Skin epidermis (tissue), 12 donors: ENCODE data around the gene CHIT1.
A peak's percentile ranks its signal among the peaks of the same experiment; 100 is the strongest.

Experiments used
- H3K27ac ChIP-seq, 21 experiments: fragments of 200-600 bp; sonication (generic) in 11 of 21; one replicate each; pipeline ENCODE4 v1.5.0; 2020; ENCODE audit warnings: mild to moderate bottlenecking in 3 of 21, inconsistent platforms in 2 of 21, moderate library complexity in 2 of 21
- H3K4me3 ChIP-seq, 7 experiments: fragments of 200-600 bp; sonication (generic) in 2 of 7; one replicate each; pipeline ENCODE4 v1.5.0; 2020; ENCODE audit warnings: inconsistent platforms in 2 of 7, mild to moderate bottlenecking in 2 of 7, moderate library complexity in 1 of 7

Gene CHIT1

GRCh38 chr1:203180611-203181330 lies 48.7 kb downstream of the CHIT1 start:
- Histone ChIP-seq H3K27ac (no peak overlapping the region), H3K4me3 (no peak overlapping the region)

- no peak overlapping the region for H3K27ac ChIP-seq
- H3K4me3 ChIP-seq = no peak overlapping the region
These were observed 49.8 kb downstream of the CHIT1 start for GRCh38 chr1:203179667-203180005.

- H3K4me3 ChIP-seq = no peak overlapping the region
- peak overlapping the region in 1 of 21 experiments; percentile 8 for H3K27ac ChIP-seq
These were observed 50.4 kb downstream of the CHIT1 start for GRCh38 chr1:203178821-203179666.

GRCh38 chr1:203178083-203178482 lies 51.4 kb downstream of the CHIT1 start:
- H3K27ac ChIP-seq = peak overlapping the region in 1 of 21 experiments; percentile 8
- H3K4me3 ChIP-seq = no peak overlapping the region

- H3K4me3 ChIP-seq = no peak overlapping the region
- peak overlapping the region in 1 of 21 experiments; percentile 8 for H3K27ac ChIP-seq
These were observed 51.9 kb downstream of the CHIT1 start for GRCh38 chr1:203177470-203178039.

GRCh38 chr1:203177036-203177405 lies 52.5 kb downstream of the CHIT1 start:
- no peak overlapping the region for H3K4me3 ChIP-seq
- H3K27ac ChIP-seq = no peak overlapping the region

GRCh38 chr1:203176273-203177035 lies 53.0 kb downstream of the CHIT1 start:
- H3K27ac ChIP-seq = no peak overlapping the region
- no peak overlapping the region for H3K4me3 ChIP-seq

GRCh38 chr1:203175827-203176241 lies 53.6 kb downstream of the CHIT1 start:
- H3K4me3 ChIP-seq = no peak overlapping the region
- no peak overlapping the region for H3K27ac ChIP-seq

- H3K27ac ChIP-seq = no peak within 1 kb of the TSS
- H3K4me3 ChIP-seq = no peak within 1 kb of the TSS
These were observed 54.1 kb downstream of the CHIT1 start, which contains the start of gene MYBPH for GRCh38 chr1:203175237-203175826. MYBPH (minus strand) TSS chr1:203175826; CDS start chr1:203175755, 71 bp downstream.

- no peak overlapping the region for H3K4me3 ChIP-seq
- no peak overlapping the region for H3K27ac ChIP-seq
These were observed 55.0 kb downstream of the CHIT1 start for GRCh38 chr1:203174324-203174985.

GRCh38 chr1:203173566-203173965 lies 55.9 kb downstream of the CHIT1 start:
- H3K27ac ChIP-seq = no peak overlapping the region
- H3K4me3 ChIP-seq = no peak overlapping the region

- no peak overlapping the region for H3K27ac ChIP-seq
- no peak overlapping the region for H3K4me3 ChIP-seq
These were observed 56.4 kb downstream of the CHIT1 start for GRCh38 chr1:203173011-203173555.

GRCh38 chr1:203172184-203173010 lies 57.1 kb downstream of the CHIT1 start:
- Histone ChIP-seq H3K27ac (no peak overlapping the region), H3K4me3 (no peak overlapping the region)

GRCh38 chr1:203171341-203172183 lies 57.9 kb downstream of the CHIT1 start:
- Histone ChIP-seq H3K4me3 (no peak overlapping the region), H3K27ac (no peak overlapping the region)

GRCh38 chr1:203170625-203171330 lies 58.7 kb downstream of the CHIT1 start:
- H3K27ac ChIP-seq = no peak overlapping the region
- H3K4me3 ChIP-seq = no peak overlapping the region

GRCh38 chr1:203169770-203170520 lies 59.5 kb downstream of the CHIT1 start:
- no peak overlapping the region for H3K4me3 ChIP-seq
- H3K27ac ChIP-seq = no peak overlapping the region
